Type B pancreatic cell (in vitro differentiated cells): ENCODE results near the gene GPR18. TPM values are rescaled to one million over a fixed set of nuclear protein-coding genes. Genes with fewer than 3 reads are reported as not detected.
"Not testable (repeated sequence)": the region's sequence is repeated elsewhere in the genome, so short reads cannot be mapped to it uniquely, and the experiment has no call there.

ENCODE experiments used
- DNase-seq: peaks from one replicate; pipeline ENCODE4 v3.0.0; 2021; ENCODE audit warnings: mixed read lengths; ENCODE audit not compliant: unreplicated experiment; ENCODE audit errors: extremely low spot score
- H3K27ac Mint-ChIP-seq: 2 replicates; pipeline ENCODE4 v1.8.0; 2021; ENCODE audit warnings: mild to moderate bottlenecking, mixed read lengths
- H3K27me3 Mint-ChIP-seq: 2 replicates; pipeline ENCODE4 v1.8.0; 2021; ENCODE audit warnings: mixed read lengths
- H3K36me3 Mint-ChIP-seq: 2 replicates; pipeline ENCODE4 v1.8.0; 2021; ENCODE audit warnings: mixed read lengths
- H3K4me1 Mint-ChIP-seq: one replicate; pipeline ENCODE4 v1.8.0; 2021; ENCODE audit warnings: mixed read lengths; ENCODE audit not compliant: unreplicated experiment
- H3K4me3 Mint-ChIP-seq: 2 replicates; pipeline ENCODE4 v1.8.0; 2021; ENCODE audit warnings: mild to moderate bottlenecking, mixed read lengths
- H3K9me3 Mint-ChIP-seq: 2 replicates; pipeline ENCODE4 v1.8.0; 2021; ENCODE audit warnings: mixed read lengths
- total RNA-seq: library from RNA; stranded (reverse); gene quantifications from 2 replicates; pipeline ENCODE4 v1.2.1, GENCODE V29; 2021; ENCODE audit warnings: low replicate concordance
- TF ChIP-seq, protein P1 (sequence below): fragments of 200-600 bp; sonication (generic); conservative IDR thresholded peaks from 2 replicates; pipeline ENCODE4 v1.5.0; 2021; ENCODE audit warnings: antibody characterized with exemption, mild to moderate bottlenecking

Gene GPR18
- total RNA-seq, 1 donor from 2014 or later = not detected

DNA sequence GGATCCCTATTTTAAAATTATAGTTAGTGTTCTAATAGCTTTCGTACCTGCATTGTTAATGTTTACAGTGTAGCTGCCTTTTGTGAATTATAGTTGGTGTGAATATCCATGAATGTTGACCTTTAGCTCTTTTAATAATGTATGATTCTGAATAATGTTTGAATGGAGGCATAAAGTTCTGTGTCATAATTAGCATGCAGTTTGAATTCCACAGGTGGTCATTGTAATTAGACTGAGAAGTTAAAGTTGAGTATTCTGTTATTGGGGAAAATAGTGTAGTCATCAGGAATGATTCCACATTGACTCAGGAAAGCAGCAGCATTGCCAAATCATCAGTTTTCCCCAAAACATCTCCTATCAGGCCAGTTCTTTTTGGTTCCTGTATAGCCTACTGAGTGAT, 12.1 kb downstream of the GPR18 start:
- Mint-ChIP-seq H3K9me3 (no peaks in the 10 kb centered on the region), H3K36me3 (peaks cover 40% of the 10 kb centered on the region), H3K27ac (no peak overlapping the region), H3K27me3 (no peaks in the 10 kb centered on the region), H3K4me3 (no peak overlapping the region), H3K4me1 (no peaks in the 10 kb centered on the region)
- no peak for DNase-seq
- TF ChIP-seq, protein P1, sequence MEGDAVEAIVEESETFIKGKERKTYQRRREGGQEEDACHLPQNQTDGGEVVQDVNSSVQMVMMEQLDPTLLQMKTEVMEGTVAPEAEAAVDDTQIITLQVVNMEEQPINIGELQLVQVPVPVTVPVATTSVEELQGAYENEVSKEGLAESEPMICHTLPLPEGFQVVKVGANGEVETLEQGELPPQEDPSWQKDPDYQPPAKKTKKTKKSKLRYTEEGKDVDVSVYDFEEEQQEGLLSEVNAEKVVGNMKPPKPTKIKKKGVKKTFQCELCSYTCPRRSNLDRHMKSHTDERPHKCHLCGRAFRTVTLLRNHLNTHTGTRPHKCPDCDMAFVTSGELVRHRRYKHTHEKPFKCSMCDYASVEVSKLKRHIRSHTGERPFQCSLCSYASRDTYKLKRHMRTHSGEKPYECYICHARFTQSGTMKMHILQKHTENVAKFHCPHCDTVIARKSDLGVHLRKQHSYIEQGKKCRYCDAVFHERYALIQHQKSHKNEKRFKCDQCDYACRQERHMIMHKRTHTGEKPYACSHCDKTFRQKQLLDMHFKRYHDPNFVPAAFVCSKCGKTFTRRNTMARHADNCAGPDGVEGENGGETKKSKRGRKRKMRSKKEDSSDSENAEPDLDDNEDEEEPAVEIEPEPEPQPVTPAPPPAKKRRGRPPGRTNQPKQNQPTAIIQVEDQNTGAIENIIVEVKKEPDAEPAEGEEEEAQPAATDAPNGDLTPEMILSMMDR = no peak

- Mint-ChIP-seq H3K36me3 (peaks cover 26% of the 10 kb centered on the region), H3K27ac (no peak overlapping the region), H3K27me3 (no peaks in the 10 kb centered on the region), H3K9me3 (no peaks in the 10 kb centered on the region), H3K4me1 (no peaks in the 10 kb centered on the region), H3K4me3 (no peak overlapping the region)
- TF ChIP-seq, protein P1 = no peak
- no peak for DNase-seq
These were observed 20.1 kb downstream of the GPR18 start for GRCh38 chr13:99237981-99238662.

DNA sequence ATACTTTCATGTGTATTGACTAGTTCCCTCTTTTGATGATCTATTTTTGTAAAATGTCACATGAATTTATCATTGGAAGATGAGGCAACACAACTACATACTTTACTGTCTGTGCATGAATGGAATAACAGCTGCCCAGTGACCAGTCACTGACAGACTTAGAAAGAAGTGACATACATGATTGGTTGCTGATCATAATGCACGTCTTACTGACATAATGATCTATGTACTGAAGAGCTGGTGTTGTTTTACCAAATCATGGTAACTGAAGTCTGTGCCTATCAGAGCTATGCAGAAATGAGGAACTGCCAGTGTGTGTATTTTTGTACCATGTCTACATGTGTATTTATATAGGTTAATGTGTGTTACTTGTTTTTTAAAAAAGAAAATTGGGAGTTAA, 26.5 kb downstream of the GPR18 start:
- Mint-ChIP-seq H3K27ac (no peak overlapping the region), H3K36me3 (peaks cover 17% of the 10 kb centered on the region), H3K9me3 (peaks cover 4% of the 10 kb centered on the region), H3K4me3 (no peak overlapping the region), H3K27me3 (no peaks in the 10 kb centered on the region), H3K4me1 (peaks cover 20% of the 10 kb centered on the region)
- no peak for DNase-seq
- TF ChIP-seq, protein P1 = no peak

GRCh38 chr13:99230991-99231390, 27.2 kb downstream of the GPR18 start:
- peaks cover 4% of the 10 kb centered on the region for H3K9me3 Mint-ChIP-seq
- TF ChIP-seq, protein P1 = no peak
- H3K27me3 Mint-ChIP-seq = no peaks in the 10 kb centered on the region
- DNase-seq = no peak
- H3K36me3 Mint-ChIP-seq = peaks cover 24% of the 10 kb centered on the region
- H3K27ac Mint-ChIP-seq = no peak overlapping the region
- no peak overlapping the region for H3K4me3 Mint-ChIP-seq
- peaks cover 27% of the 10 kb centered on the region for H3K4me1 Mint-ChIP-seq

- DNase-seq, H3K27me3 Mint-ChIP-seq, H3K27ac Mint-ChIP-seq, H3K9me3 Mint-ChIP-seq, H3K4me3 Mint-ChIP-seq: not testable (repeated sequence)
- Mint-ChIP-seq H3K36me3 (peaks cover 26% of the 10 kb centered on the region), H3K4me1 (peaks cover 31% of the 10 kb centered on the region)
These were observed 27.6 kb downstream of the GPR18 start for GRCh38 chr13:99230588-99230987.

DNA sequence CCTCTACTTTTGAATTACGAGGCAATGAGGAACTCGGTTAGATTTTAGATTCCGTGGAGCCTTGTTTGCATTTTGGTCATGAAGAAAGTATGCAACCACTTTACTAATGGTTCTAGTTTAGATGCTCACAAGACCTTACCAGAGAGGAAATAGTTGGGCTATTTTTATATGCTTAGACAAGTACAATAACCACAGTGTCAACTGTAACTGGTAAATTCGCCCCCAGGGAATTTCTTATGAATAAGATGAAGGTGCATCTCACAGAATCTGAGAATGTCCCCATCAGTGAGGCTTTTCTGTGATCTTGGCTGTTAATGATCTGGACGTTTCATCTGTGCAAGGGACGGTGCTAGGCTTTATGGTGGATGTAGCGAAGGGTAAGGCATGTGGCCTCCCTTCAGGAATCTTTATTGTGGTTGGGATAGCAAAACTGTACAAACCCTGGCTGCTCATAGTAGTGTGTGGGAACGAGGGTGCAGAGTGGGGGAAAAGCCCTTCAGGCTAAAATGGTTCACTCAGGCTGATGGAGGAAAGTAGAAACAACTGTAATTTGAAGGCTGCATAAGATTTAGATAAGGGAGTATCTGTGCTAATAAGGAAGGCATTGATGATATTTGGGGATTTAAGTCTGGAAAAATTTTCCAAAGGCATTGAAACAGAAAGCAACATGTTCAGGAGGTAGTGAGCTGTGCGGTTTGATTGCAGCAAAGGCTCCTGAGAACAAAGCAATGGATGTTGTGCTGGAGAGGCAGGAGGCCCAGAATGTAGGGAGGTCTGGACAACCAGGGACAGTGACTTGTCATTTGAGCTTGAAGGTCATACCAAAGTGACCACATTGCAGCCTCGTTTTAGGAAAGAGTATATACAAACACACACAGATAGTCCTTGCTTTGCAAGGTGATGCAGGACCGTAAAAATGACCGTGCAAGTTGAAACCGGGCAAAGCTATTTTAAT, 29.2 kb downstream of the GPR18 start:
- peaks cover 4% of the 10 kb centered on the region for H3K9me3 Mint-ChIP-seq
- peak overlapping the region; percentile 4 for H3K27ac Mint-ChIP-seq
- TF ChIP-seq, protein P1 = no peak
- H3K4me3 Mint-ChIP-seq = peak overlapping the region; percentile 1
- DNase-seq = no peak
- H3K4me1 Mint-ChIP-seq = peaks cover 36% of the 10 kb centered on the region
- peaks cover 35% of the 10 kb centered on the region for H3K36me3 Mint-ChIP-seq
- H3K27me3 Mint-ChIP-seq = no peaks in the 10 kb centered on the region
